Measurements from ENCODE around the gene LCTL. TPM values are rescaled to one million over a fixed set of nuclear protein-coding genes. Genes with fewer than 3 reads are reported as not detected.

LCTL gene
- total and polyA plus RNA-seq, 2 of the 8 experiments (the other 6 are each of a cell fraction or from before 2014, with no cell fraction given), result 5.5 to 6.2 TPM

- Histone ChIP-seq H3K23me2 (ENCODE audit: low read depth, low read length) (no peaks in the 10 kb centered on the region), H2BK12ac (ENCODE audit: low read depth, low read length) (no peak overlapping the region), H3K27me3 (replicated peaks in 1 of 4; ENCODE audit: control insufficient read depth in 3 of 4, extremely low read depth in 1 of 4, insufficient read depth in 3 of 4, low read length in 3 of 4) (no peaks in the 10 kb centered on the region; a peak in 1 of 7 replicates), H3K4me2 (ENCODE audit: insufficient read depth in 1 of 2, low read depth in 2 of 2, low read length in 2 of 2) (no peak overlapping the region), H4K8ac (ENCODE audit: extremely low read depth, insufficient read depth, low read length) (no peak overlapping the region), H3K79me1 (ENCODE audit: low read depth, low read length) (no peaks in the 10 kb centered on the region), H4K91ac (replicated peaks; ENCODE audit: insufficient read length, low read length) (no peak overlapping the region), H4K5ac (ENCODE audit: insufficient read length, low read depth, low read length) (no peak overlapping the region), H3K4me3 (ENCODE audit: extremely low read depth in 1 of 4, insufficient read depth in 2 of 4, low read depth in 3 of 4, low read length in 4 of 4) (no peak overlapping the region), H2BK20ac (ENCODE audit: low read length) (no peak overlapping the region), H3K4me1 (replicated peaks in 1 of 4; ENCODE audit: control insufficient read depth in 3 of 4, insufficient read depth in 4 of 4, low read length in 3 of 4) (peaks cover 0 to 2% (median 0%) of the 10 kb centered on the region in 4 experiments; a peak in 1 of 7 replicates), H3K79me2 (ENCODE audit: control insufficient read depth in 1 of 2, insufficient read depth in 2 of 2, low read length in 2 of 2) (no peaks in the 10 kb centered on the region), H2BK5ac (ENCODE audit: low read depth, low read length) (no peak overlapping the region), H2BK15ac (ENCODE audit: low read length) (no peak overlapping the region), H3K9ac (replicated peaks in 1 of 4; ENCODE audit: extremely low read depth in 1 of 4, low read depth in 3 of 4, low read length in 3 of 4) (no peak overlapping the region), H3K36me3 (ENCODE audit: control insufficient read depth in 2 of 4, insufficient read depth in 4 of 4, low read length in 3 of 4) (no peaks in the 10 kb centered on the region), H2AFZ (ENCODE audit: low read length) (no peak overlapping the region), H3K9me3 (ENCODE audit: insufficient read depth in 2 of 2, low read depth in 1 of 2, low read length in 1 of 2) (no peaks in the 10 kb centered on the region), H3K18ac (ENCODE audit: extremely low read depth, low read length) (no peak overlapping the region), H2BK120ac (replicated peaks; ENCODE audit: low read depth, low read length) (no peak overlapping the region), H4K20me1 (replicated peaks in 1 of 2; ENCODE audit: control insufficient read depth in 1 of 2, insufficient read depth in 2 of 2, low read length in 2 of 2) (no peaks in the 10 kb centered on the region), H3K14ac (ENCODE audit: insufficient read length) (no peak overlapping the region), H2AK5ac (ENCODE audit: low read depth, low read length) (no peak overlapping the region), H3K56ac (replicated peaks; ENCODE audit: insufficient read length, low read depth, low read length) (no peak overlapping the region), H3K23ac (ENCODE audit: insufficient read length) (no peak overlapping the region), H3K4ac (replicated peaks; ENCODE audit: insufficient read length, low read depth, low read length) (no peak overlapping the region), H3K27ac (ENCODE audit: low read depth, low read length) (no peak overlapping the region)
- DNase-seq (ENCODE audit: low read depth in 1 of 2, low spot score in 2 of 2), result no peak
- ChIA-PET CTCF (ENCODE audit: partially characterized antibody) (interaction anchor here (0.6 to 1.9 kb wide), 8 partner anchors 9 to 325 kb away, joined by 3 to 9 read pairs (median 4); no protein-coding TSS in a partner anchor), POLR2A (ENCODE audit: partially characterized antibody) (no interaction called here)
- FAIRE-seq, result no peak
- 85% methylated on average over 10 of the region's 10 CpGs; no CpG with 5 or more reads in 1 of the 2 experiments for WGBS, 2 experiments (ENCODE audit: extremely low coverage in 1 of 2, insufficient coverage in 1 of 2, insufficient read length in 1 of 2, insufficient replicate concordance in 2 of 2, low coverage in 1 of 2, low lambda C conversion rate in 2 of 2, missing lambda C conversion rate in 1 of 2)
- no peak for TF ChIP-seq ZNF274 (IDR thresholded peaks at IDR 0.05; ENCODE audit: borderline replicate concordance, extremely low read depth, low read length)
- no peak for TF ChIP-seq POLR2A (IDR thresholded peaks at IDR 0.05; ENCODE audit: control extremely low read depth in 1 of 2, low read depth in 2 of 2, low read length in 2 of 2)
- no peak for TF ChIP-seq PHF8 (conservative IDR thresholded peaks at IDR 0.05; ENCODE audit: low read depth, low read length)
- no peak for TF ChIP-seq ATF2 (IDR thresholded peaks at IDR 0.05; ENCODE audit: low read length)
Measured at GRCh38 chr15:66578286-66578875, 12.6 kb upstream of the LCTL start.

Measured in H1 (cell line).